HG03060 (cell line): ENCODE results near the gene INPP1.
"Not testable (repeated sequence)": the region's sequence is repeated elsewhere in the genome, so short reads cannot be mapped to it uniquely, and the experiment has no call there.

Experiments
- ATAC-seq: cut with Tn5 transposase; IDR thresholded peaks from one replicate; pipeline ENCODE4 v1.9.1; 2021; ENCODE audit warnings: low read depth, moderate number of reproducible peaks; ENCODE audit not compliant: unreplicated experiment

Gene INPP1

GRCh38 chr2:190333395-190333794 lies 10.0 kb upstream of the INPP1 start:
- no peak for ATAC-seq

DNA sequence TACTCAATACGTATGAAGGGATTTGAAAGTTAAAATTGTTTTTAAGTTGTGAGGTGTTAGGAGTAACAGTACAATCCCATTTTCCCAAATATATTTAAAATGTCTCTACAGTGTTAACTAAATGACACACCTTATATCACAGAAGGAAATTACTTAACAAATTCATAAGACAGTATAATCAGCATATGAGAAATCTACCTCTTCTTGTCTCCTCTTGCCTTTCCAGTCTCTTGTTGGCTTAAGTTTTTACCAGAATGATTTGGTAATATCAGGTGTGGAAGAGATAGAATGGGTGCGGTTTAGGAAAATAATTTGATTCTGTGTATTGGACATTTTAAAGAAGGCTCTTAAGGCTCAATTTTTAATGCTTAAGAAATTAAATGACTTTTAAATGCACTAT lies 9.5 kb upstream of the INPP1 start:
- no peak for ATAC-seq

DNA sequence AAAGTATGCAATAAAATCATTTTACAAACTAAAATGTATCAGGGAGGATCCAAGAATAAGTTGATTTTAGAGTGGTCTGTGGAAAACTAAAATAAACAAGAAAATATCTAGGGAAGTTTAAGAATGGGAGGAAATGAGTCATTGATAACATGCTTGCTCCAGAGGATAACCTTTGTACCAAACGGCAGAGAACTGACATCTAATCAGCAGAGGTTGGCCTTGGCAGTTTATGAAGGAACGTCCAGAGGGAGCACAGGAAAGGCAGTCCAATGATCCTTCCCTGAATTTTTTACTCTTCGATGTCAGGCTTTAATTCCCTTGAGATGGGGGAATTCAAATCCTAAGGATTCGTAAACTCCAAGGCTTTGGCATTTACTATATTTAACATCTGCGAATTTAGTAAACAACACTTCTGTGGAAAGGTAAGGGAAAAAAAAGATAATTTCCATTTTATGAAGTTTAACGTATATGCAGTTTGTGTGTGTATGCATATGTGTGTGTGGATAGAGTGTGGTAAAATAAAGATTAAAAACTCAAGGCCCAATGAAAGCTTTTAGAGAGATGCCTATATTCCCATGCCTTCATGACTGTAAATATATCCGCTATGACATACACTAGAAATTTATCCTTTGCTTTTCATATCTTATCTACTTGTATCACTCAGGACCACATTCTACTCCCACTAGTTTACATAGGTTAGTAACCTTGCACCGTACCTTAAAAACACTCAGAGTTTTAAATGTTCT lies 8.7 kb upstream of the INPP1 start:
- ATAC-seq, result no peak

DNA sequence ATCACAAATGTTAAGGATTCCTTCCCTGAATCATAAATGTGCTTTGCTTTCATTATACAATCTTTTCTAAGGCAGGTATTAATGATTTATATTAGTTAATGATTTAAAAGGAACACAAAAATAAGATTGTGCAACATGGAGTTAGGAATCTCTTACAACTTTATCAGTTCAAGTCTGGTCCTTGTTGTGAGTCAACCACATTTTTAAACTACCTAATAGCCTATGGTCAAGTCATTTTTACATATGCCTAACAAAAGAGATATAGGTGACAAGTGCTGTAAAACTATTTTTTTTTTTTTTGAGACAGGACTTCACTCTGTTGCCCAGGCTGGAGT lies 8.2 kb upstream of the INPP1 start:
- ATAC-seq, result no peak

- not testable (repeated sequence) for ATAC-seq
These were observed 7.8 kb upstream of the INPP1 start for GRCh38 chr2:190335584-190335983.

DNA sequence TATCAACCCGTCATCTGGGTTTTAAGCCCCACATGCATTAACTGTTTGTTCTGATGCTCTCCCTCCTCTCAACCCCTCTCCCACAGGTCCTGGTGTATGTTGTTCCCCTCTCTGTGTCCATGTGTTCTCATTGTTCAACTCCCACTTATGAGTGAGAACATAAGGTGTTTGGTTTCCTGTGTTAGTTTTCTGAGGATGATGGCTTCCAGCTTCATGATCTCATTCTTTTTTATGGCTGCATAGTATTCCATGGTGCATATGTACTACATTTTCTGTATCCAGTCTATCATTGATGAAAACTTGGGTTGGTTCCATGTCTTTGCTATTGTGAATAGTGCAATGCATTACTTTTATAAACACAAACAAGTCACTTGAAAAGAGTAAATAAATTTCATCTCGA lies 7.0 kb upstream of the INPP1 start:
- no peak for ATAC-seq

GRCh38 chr2:190338453-190338852 lies 4.9 kb upstream of the INPP1 start:
- no peak for ATAC-seq

GRCh38 chr2:190339394-190339793 lies 4.0 kb upstream of the INPP1 start:
- ATAC-seq, result no peak

GRCh38 chr2:190340369-190340768 lies 3.0 kb upstream of the INPP1 start:
- no peak for ATAC-seq

DNA sequence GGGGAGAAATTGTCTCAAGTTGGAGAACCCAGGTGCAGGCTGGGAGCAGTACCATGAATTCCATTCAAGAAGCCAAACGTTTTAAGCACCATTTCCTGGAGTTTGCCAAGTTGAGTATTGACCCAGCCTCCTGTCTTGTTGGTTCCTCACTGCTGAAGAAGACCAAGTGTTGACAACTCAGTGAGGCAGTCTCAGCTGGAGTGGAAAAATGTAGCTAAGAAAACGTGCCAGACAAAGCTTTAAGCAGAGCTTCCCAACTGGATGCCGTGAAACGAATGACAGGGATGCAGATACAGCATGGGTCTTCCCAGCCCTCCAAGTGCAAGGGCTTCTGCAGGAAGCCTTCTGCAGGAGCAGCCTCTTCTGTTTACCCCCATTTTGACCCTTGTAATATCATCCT lies 778 bp upstream of the INPP1 start:
- ATAC-seq, result no peak

DNA sequence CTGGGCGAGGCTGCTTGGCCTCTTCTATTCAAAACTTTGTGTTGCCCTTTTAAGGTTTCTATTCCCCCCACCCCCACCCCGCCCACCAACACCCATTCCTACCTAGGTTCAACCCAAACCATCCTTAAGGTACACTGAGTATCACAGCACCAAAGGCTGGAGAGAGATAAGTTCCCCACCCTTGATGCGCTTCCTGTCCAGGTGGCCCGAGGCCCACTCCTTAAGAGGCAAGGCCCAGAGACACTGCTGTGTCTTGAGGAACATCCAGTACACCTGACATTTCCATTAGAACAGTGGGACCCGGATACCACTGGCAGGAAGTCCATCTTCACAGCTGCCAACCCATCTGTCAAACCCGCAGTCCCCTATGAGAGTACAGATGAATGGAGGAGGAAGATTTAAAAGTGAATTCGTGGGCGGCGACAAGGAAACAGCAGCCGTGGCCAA lies 277 bp upstream of the INPP1 start:
- ATAC-seq, result no peak

GRCh38 chr2:190344276-190344827 lies 963 bp downstream of the INPP1 start:
- no peak for ATAC-seq

GRCh38 chr2:190350371-190350770 lies 7.0 kb downstream of the INPP1 start:
- ATAC-seq, result no peak

DNA sequence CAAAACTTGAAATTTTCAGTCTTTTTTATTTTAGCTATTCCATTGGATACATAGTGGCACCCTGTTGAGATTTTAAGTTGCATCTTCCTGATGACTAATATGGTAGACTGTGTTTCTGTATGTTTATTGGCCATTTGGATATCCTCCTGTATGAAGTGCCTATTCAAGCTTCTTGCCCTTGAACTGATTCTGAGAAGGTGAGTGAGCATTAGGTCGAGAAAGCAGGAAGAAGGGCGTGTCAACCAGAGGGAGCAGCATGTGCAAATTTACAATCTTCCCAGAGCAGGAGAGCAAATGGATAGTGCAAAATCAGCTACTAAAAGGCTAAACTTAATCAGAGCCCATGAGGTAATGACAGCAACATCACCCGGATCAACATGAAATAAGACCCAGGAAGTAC lies 8.6 kb downstream of the INPP1 start:
- ATAC-seq, result no peak

DNA sequence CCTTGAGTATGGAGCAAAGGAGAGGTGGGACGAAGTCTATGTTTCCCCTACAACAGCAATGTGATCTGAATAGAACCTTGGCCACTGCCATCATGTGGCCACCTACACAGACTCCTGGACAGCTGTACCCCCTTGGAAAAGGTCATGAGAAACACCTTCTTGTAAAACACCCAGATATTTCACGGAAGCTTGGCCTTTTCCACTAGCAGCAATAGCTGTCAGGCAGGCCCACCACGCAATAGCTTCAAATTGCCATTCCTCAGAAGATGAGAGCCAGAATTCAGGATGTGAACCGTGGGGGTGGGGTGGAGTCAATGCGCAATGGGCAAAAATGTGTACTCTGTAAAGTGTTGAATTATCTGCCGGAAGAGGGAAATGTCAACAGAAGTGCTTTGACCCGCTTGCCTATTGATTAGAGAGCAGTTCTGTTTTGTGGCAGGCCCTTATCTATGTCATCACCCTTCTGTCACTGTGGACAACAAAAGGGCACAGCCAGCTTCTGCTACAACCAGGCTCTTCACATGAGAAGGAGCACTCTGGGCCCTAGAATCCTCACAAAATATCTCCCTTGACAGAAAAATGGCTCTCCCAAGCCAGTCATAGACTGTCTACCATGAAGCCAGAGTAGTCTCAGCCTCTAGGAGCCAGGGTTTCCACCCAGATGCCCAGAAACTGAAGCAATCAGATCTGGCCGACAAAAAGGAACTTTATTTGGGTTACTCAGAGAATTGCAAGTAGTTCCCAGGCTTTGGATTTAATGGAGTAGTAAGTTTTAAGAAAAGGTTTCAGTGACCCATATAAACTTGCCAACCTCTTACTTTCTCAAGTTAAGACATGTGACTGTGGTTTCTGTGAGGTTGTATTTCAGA lies 9.5 kb downstream of the INPP1 start:
- no peak for ATAC-seq

- no peak for ATAC-seq
These were observed 10.1 kb downstream of the INPP1 start for GRCh38 chr2:190353537-190353899.

DNA sequence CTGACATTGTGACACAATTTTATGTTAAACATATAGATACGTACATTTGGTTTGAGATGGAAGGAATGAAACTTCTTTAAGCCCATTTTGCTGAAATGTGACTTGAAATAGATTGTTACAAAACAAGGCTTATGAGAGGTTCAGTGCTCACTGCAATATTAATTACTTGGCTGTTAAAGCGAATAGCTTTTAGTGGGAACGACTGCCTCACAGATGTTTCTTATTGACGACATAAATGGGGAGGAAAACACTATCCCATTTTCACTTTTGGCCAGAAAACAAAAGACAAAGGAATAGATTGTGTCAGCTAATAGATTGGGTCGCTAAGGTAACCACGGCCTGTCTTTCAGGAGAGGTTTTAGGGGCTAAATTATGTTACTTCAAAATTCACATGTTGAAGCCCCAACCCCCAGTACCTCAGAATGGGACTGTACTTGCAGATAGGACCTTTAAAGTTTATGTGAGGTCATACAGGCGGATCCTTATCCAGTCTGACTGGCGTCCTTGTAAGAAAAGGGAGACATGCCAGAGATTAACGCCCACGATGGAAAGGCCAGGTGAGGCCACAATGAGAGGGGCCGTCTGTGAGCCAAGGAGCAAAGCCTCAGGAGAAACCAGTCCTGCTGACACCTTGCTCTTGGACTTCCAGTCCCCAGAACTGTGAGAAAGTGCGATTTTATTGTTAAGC lies 10.8 kb downstream of the INPP1 start:
- no peak for ATAC-seq

GRCh38 chr2:190355968-190356644 lies 12.7 kb downstream of the INPP1 start:
- ATAC-seq, result no peak

DNA sequence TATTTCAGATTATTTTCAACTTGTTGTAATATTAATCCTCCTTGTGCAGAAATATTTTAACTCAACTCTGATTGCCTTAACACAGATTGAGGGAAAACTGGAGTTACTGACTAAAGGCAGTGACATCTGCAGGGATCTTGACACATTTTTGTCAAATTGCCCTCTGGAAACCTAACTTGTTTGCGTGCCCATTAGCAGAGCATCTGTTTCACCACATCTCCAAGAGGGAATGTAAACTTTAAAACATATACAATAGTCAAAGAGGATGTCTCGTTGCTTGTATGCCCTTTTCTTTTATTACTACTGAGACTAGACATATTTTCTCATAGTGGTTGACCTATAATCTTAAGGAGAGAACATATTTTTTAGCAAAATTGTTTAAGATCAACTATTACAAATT lies 14.2 kb downstream of the INPP1 start:
- ATAC-seq, result no peak

DNA sequence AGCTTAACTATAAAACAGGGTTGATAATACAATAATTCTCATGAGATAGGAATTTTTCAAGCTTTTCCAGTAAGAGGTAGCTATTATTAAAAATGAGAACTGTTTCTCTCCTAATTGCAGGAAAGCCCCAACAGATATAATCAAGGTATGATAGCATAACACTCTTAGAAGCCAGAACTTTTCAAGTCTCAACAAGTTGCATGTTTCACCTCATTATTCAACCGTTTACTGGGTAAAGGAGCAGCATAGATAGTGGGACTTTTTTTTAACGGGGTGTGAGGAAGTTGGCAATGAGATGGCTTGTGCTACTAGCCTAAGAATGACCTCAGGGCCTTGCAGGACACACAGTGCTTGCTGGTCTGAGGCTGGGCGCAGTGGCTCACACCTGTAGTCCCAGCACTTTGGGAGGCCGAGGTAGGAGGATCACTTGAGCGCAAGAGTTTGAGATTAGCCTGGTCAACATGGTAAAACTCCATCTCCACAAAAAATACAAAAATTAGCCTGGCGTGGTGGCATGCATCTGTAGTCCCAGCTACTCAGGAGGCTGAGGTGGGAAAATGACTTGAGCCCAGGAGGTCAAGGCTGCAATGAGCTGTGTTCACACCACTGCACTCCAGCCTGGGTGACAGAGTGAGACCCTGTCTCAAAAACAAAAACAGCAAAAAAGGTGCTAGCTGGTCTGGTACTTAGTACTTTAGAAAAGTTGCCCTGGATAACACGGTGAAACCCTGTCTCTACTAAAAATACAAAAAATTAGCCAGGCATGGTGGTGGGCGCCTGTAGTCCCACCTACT lies 15.5 kb downstream of the INPP1 start:
- not testable (repeated sequence) for ATAC-seq
